HCT116 (cell line): ENCODE measurements around the gene ZNF148.

Experiments used
- CTCF ChIP-seq, 3 experiments: fragments of 200-600 bp in 1 of 3; sonication (generic) in 1 of 3; IDR thresholded peaks in 2 of 3; conservative IDR thresholded peaks in 1 of 3; 2 replicates each; pipeline ENCODE4 v1.5.1; 2012 to 2017; ENCODE audit warnings: low read depth in 2 of 3, low read length in 2 of 3, antibody characterized with exemption in 1 of 3, borderline replicate concordance in 1 of 3, control low read depth in 1 of 3, mild to moderate bottlenecking in 1 of 3, mixed read lengths in 1 of 3, mixed run types in 1 of 3, moderate library complexity in 1 of 3; ENCODE audit not compliant: insufficient read depth in 1 of 3
- ELF1 ChIP-seq: IDR thresholded peaks from 2 replicates; pipeline ENCODE4 v1.6.1; 2012; ENCODE audit warnings: low read depth, borderline replicate concordance
- EZH2 ChIP-seq: fragments of 200-600 bp; sonication (generic); IDR thresholded peaks from 2 replicates; pipeline ENCODE4 v1.6.1; 2017; ENCODE audit warnings: antibody characterized with exemption, mixed run types
- FOSL1 ChIP-seq: IDR thresholded peaks from 2 replicates; pipeline ENCODE4 v1.6.1; 2012; ENCODE audit warnings: low read depth
- POLR2A ChIP-seq: IDR thresholded peaks from 2 replicates; pipeline ENCODE4 v1.7.0; 2011; ENCODE audit warnings: borderline replicate concordance; ENCODE audit not compliant: insufficient read depth, insufficient read length; ENCODE audit errors: extremely low read depth
- POLR2AphosphoS5 ChIP-seq: IDR thresholded peaks from 2 replicates; pipeline ENCODE4 v1.6.1; 2011; ENCODE audit warnings: mild to moderate bottlenecking, low read depth, low read length, moderate library complexity
- RAD21 ChIP-seq: IDR thresholded peaks from 2 replicates; pipeline ENCODE4 v1.6.1; 2012; ENCODE audit warnings: low read depth, mild to moderate bottlenecking
- REST ChIP-seq: IDR thresholded peaks from 2 replicates; pipeline ENCODE4 v1.6.1; 2012; ENCODE audit warnings: low read depth
- SIN3A ChIP-seq: IDR thresholded peaks from 2 replicates; pipeline ENCODE4 v1.6.1; 2012; ENCODE audit warnings: low read depth
- SP1 ChIP-seq: IDR thresholded peaks from 2 replicates; pipeline ENCODE4 v1.6.1; 2012; ENCODE audit warnings: low read depth
- YY1 ChIP-seq: IDR thresholded peaks from 2 replicates; pipeline ENCODE4 v1.6.1; 2011; ENCODE audit warnings: low read length, low read depth, moderate library complexity, mild to moderate bottlenecking; ENCODE audit not compliant: insufficient replicate concordance; ENCODE audit errors: extremely low read depth

- TF ChIP-seq POLR2AphosphoS5, result no peak
- TF ChIP-seq CTCF (IDR thresholded peaks at IDR 0.05 in 2 of 3, conservative IDR thresholded peaks at IDR 0.05 in 1 of 3; ENCODE audit: borderline replicate concordance in 1 of 3, insufficient read depth in 1 of 3, low read depth in 2 of 3, low read length in 2 of 3), result peak; percentile 14 to 43 (median 16); a peak in 4 of 6 replicates
- TF ChIP-seq REST, result no peak
- no peak for TF ChIP-seq EZH2
- TF ChIP-seq RAD21, result peak; percentile 48; the same call in 1 of the 2 replicates
- TF ChIP-seq SIN3A, result no peak
- TF ChIP-seq YY1, result no peak
- no peak for TF ChIP-seq FOSL1
- no peak for TF ChIP-seq POLR2A
- no peak for TF ChIP-seq SP1
- TF ChIP-seq ELF1, result no peak
These were observed 172.9 kb downstream of the ZNF148 start for GRCh38 chr3:125202197-125202596.
